GM10248 (cell line): ENCODE results near the gene METTL16.

Experiments
- CTCF ChIA-PET: fragments of 300-600 bp; sonication (Branson Sonifier 250); formaldehyde crosslinking; extraction: SDS; loops from one replicate; lab custom pipeline; 2021; ENCODE audit warnings: antibody characterized with exemption; lab: Yijun Ruan, JAX
- POLR2A ChIA-PET: fragments of 350-650 bp; sonication (Branson Sonifier 250); formaldehyde crosslinking; extraction: SDS; loops from one replicate; lab custom pipeline; 2020; ENCODE audit warnings: antibody characterized with exemption; lab: Yijun Ruan, JAX
- DNase-seq: peaks from one replicate; pipeline ENCODE4 v3.0.0; 2012; ENCODE audit errors: extremely low spot score
- TF ChIP-seq, protein P1 (sequence below): IDR thresholded peaks from 2 replicates; pipeline ENCODE4 v1.5.1; 2012; ENCODE audit warnings: mild to moderate bottlenecking, low read depth; ENCODE audit errors: extremely low read depth, missing control alignments, control extremely low read depth

The METTL16 gene

DNA sequence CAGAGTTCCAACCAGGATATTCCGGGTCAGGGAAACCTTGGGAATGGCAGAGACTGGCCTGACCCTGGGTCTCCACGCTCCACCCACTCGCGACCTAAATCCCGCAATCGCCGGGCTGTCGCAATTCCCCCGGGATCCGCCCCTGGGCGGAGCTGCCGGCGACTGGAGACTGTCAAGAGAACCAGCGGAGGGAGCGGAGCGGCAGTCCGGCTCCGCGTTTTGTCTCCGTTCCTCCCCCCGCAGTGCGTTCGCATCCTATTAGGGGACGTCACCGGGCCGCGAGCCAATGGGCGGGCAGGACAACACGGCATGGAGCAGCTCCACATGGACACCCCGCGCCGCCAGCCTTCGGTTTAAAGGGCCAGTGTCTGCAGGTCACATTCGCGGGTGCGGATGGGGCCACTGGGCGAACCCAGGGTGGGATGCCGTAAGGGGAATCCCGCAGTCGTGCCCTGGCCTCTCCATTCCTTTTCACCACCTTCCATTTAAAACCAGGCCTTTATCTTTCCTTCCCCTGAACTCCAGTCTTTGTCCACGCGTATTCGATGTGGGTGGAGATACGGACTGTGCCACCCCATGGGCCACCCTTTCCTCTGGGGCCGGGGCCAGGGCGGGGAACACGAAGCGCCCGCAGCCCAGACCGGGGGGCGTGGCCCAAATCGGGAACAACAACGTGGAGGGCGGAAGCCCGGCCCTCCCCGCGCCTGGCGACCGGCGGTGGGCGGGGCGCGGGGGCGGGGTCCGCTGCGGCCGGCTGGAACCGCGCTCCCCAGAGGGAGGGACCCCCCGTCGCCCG is 110.1 kb downstream of the METTL16 start:
- TF ChIP-seq, protein P1, sequence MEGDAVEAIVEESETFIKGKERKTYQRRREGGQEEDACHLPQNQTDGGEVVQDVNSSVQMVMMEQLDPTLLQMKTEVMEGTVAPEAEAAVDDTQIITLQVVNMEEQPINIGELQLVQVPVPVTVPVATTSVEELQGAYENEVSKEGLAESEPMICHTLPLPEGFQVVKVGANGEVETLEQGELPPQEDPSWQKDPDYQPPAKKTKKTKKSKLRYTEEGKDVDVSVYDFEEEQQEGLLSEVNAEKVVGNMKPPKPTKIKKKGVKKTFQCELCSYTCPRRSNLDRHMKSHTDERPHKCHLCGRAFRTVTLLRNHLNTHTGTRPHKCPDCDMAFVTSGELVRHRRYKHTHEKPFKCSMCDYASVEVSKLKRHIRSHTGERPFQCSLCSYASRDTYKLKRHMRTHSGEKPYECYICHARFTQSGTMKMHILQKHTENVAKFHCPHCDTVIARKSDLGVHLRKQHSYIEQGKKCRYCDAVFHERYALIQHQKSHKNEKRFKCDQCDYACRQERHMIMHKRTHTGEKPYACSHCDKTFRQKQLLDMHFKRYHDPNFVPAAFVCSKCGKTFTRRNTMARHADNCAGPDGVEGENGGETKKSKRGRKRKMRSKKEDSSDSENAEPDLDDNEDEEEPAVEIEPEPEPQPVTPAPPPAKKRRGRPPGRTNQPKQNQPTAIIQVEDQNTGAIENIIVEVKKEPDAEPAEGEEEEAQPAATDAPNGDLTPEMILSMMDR: no peak
- CTCF ChIA-PET: interaction anchor here (1.1 to 11.6 kb wide), 5 partner anchors 9 to 157 kb away, joined by 3 to 75 read pairs (median 4); no protein-coding TSS in a partner anchor
- DNase-seq: peak; percentile 93
- POLR2A ChIA-PET: interaction anchor here (0.6 to 2.0 kb wide), 4 partner anchors 7 to 1025 kb away, joined by 3 to 16 read pairs (median 4); no protein-coding TSS in a partner anchor

- ChIA-PET POLR2A (interaction anchor here (2.0 kb wide), 1 partner anchor 8 kb away, joined by 16 read pairs; no protein-coding TSS in a partner anchor), CTCF (interaction anchor here (1.1 to 11.6 kb wide), 4 partner anchors 15 to 157 kb away, joined by 3 to 75 read pairs (median 20); no protein-coding TSS in a partner anchor)
- TF ChIP-seq, protein P1: no peak
- DNase-seq: peak; percentile 93
Measured at GRCh38 chr17:2400877-2401425, 110.7 kb downstream of the METTL16 start, which contains the start of gene MNT. MNT (minus strand) TSS chr17:2401060; CDS start chr17:2400712, 348 bp downstream.

GRCh38 chr17:2400474-2400866 is 111.2 kb downstream of the METTL16 start:
- ChIA-PET CTCF (interaction anchor here (6.9 to 11.6 kb wide), 2 partner anchors 16 to 18 kb away, joined by 37 to 75 read pairs; no protein-coding TSS in a partner anchor), POLR2A (no interaction called here)
- no peak for DNase-seq
- TF ChIP-seq, protein P1: no peak

DNA sequence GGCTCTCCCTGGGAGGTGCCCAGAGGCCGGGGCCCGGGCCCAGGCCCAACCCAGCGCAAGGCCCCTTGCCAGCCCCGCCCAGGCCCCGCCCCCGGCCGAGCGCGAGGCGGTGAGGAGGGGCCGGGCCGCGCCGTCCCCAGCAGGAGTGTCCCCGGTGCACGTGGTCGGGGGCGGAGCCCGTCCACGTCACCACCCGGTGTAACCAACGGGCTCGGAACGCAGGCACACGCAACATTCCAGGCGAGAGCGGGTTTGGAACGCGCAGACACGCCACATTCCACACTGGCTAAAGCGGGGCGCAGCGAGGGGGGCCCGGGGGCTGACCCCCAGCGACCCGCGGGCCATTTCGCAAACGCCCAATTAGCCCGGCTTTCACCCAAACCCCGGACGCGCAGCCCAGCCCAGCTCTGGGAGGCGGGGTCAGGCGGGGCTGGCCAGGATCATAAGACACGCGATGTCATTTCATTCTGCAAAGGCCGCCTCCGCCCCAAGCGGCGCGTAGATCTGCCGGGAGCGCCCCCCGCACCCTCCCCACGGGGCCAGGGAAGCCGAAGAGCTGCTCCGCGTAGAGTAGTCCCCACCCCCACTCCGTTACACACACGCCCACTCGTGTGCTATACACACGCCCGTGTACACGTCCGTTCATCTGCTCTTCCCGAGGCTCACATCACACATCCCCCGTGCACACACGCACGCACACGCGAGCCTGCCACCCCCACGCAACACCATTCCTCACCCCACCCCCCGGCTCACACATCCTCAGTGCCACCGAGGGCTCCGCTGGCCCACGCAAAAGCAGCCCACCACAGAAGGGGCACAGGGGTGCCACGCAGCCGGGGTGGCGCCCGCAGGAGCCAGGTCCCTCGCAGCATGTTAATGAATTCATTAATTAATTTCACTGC is 111.9 kb downstream of the METTL16 start:
- CTCF ChIA-PET: interaction anchor here (6.9 to 11.6 kb wide), 2 partner anchors 16 to 17 kb away, joined by 37 to 75 read pairs; no protein-coding TSS in a partner anchor
- POLR2A ChIA-PET: no interaction called here
- peak; percentile 93 for DNase-seq

DNA sequence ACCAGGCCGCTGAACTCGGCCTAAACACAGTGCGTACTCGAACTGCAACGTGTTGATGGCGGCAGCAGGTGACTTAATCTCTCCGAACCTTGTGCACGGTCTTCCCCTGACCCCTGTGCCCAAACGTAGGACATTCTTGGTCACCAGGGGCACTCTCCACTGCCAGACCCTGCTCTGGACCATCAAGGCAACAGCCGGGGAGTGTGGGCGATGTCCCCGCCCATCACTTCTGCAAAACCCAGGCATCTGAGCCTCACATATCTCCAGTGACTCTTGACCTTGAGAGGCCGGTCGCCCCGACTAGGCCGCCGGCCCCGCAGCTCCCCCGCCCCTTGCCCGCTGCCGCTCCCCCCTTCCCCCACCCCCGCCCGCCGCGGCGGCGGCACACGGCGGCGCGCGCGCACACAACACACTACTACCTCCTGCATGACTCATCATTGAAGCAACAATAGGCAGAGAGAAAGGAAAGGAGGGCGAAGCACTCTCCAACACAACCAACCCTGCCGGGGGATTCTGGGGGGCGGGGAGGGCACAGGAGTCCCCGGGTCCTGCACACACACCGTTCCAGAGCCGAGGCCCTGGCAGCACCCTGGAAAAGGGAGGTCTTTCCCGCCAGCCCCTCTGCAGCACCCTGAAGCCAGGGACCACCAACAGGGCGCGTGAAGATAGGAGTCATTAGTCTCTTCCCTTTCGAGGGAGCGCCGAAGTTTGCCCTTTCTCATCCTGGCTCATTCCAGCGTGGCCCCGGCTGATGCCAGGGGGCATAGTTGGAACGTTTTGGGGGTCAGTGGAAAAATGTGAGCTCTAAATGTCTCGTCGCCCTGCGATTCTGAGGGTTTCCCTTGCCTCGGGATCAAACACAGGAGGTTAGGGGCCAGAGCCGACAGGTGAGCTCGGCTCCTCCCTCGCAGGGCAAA is 112.8 kb downstream of the METTL16 start:
- TF ChIP-seq, protein P1: no peak
- POLR2A ChIA-PET: no interaction called here
- CTCF ChIA-PET: interaction anchor here (1.8 to 11.6 kb wide), 3 partner anchors 16 to 17 kb away, joined by 7 to 75 read pairs (median 37); no protein-coding TSS in a partner anchor

More for the DNA sequence above, 111.9 kb downstream of the METTL16 start:
- TF ChIP-seq, protein P1: no peak

More for the DNA sequence above, 112.8 kb downstream of the METTL16 start:
- DNase-seq: no peak
